ENCODE data around the gene B3GALT4.
"Not testable (repeated sequence)": the region's sequence is repeated elsewhere in the genome, so short reads cannot be mapped to it uniquely, and the experiment has no call there.

Gene B3GALT4

DNA sequence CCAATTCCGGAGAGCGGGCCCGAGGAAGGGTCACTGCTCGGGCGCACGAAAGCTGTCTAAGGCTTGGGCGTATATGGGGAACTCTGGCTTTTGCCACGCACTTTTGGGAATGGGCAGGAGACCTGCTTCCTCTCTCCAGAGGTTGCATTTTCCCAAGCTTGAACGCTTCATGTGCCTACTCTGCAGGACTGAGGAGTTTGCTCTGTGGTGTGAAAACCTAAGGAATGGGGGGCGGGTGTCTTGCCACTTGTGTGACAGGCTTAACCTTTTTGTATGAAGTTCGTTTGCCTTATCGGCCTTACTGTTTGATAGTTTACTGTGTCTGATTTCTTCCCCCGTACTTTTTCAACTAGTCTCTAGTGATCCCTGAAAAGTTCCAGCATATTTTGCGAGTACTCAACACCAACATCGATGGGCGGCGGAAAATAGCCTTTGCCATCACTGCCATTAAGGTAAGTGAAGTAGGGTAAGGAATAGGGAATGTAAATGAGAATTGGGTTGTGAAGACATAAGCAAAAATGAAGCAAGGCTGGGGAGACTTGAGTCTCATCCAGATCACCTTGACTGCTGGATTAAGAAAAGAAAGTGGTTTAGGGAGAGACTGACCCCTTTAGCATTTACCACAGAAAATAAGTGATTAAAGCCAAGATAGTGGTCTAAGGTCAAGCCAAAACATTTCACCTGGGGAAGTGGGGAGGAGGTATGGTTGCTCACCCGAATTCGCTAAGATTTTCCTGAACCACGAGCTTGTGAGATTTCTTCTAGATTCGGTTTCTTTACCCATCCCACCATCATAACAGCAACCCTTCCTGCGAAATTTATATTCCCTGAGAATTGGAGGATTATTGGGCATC is 4.4 kb upstream of the B3GALT4 start:
- peak; percentile 52 for DNase-seq

DNA sequence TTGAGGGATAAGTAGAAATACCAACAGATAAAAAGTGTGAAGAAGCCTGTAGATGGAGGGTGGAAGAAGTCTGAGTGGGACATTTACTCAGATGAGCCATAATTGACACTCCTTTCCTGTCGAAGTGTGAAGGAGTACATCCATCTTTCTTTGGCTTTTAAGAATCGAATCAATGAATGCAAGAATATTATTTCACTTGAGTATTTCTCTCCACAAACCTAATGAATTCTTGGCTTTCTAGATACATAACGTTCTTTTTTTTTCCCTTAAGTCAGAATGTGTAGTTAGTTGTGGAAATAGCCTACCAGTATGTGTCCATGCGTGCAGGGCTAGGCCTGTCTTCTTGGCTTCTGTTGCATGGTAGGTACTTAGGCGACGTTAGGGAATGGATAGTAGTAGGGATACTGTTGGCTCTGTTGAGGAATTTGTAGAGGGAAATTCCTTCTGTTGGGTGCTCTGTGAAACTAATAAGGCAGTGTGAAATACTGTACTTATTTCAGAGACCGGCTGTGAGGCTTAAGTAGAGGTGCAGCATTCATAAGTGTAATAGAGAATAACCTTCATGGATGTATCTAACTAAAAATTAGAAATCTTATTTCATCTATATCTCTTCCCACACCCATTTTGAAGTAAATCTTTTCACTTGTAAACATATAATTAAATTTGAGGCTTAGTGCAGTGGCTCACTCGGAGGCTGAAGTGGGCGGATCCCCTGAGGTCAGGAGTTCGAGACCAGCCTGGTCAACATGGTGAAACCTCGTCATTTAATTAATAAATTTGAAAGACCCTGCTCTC is 3.6 kb upstream of the B3GALT4 start:
- DNase-seq, result peak; percentile 18

DNA sequence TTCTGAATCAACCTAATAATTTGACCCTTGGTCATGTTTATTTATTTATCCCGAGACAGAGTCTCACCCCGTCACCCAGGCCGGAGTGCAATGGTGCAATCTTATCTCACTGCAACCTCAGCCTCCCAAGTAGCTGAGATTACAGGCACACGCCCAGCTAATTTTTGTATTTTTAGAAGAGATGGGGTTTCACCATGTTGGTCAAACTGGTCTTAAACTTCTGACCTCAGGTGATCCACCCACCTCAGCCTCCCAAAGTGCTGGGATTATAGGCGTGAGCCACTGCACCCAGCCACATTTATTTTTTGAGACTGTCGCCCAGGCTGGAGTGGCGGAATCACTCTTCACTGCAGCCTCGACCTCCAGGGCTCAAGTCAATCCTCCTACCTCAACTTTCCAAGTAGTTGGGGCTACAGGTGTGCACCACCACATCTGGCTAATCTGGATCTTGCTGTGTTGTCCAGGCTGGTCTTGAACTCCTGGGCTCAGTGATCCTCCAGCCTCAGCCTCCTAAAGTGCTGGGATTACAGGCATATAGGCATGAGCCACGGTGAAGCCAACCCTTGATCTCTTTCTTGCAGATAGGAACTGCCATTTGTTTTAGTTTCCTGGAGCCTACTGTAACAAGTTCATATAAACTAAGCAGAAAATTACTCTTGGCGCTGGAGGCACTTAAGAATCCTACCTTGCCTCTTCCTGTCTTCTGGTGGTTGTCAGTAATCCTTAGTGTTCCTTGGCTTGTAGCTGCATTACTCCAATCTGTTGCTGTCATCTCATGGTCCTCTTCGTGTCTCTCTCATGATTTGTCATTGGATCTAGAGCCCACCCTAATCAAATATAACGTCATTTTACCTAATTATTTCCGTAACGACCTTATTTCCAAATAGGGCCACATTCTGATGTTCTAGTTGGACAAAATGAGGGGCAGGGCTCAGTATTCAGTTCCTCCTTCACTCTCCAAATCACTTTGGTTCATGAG is 2.7 kb upstream of the B3GALT4 start:
- DNase-seq, result peak; percentile 21

- DNase-seq, result not testable (repeated sequence)
These were observed 935 bp upstream of the B3GALT4 start for GRCh38 chr6:33275795-33276580.

DNA sequence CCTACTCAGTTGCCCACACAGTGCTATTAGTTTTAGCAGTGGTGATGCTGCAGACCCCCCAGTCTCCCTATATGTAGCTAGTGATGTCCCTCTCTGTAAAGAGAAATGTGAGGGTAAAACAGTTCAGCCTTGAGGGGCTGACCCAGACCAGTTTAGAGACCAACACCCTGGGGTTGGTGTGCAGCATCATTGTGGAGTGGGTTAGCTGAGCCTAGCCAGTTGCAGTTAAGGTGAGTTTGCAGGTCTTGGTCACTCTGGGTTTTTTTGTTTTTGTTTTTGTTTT is 401 bp upstream of the B3GALT4 start:
- DNase-seq, result peak; percentile 38

DNA sequence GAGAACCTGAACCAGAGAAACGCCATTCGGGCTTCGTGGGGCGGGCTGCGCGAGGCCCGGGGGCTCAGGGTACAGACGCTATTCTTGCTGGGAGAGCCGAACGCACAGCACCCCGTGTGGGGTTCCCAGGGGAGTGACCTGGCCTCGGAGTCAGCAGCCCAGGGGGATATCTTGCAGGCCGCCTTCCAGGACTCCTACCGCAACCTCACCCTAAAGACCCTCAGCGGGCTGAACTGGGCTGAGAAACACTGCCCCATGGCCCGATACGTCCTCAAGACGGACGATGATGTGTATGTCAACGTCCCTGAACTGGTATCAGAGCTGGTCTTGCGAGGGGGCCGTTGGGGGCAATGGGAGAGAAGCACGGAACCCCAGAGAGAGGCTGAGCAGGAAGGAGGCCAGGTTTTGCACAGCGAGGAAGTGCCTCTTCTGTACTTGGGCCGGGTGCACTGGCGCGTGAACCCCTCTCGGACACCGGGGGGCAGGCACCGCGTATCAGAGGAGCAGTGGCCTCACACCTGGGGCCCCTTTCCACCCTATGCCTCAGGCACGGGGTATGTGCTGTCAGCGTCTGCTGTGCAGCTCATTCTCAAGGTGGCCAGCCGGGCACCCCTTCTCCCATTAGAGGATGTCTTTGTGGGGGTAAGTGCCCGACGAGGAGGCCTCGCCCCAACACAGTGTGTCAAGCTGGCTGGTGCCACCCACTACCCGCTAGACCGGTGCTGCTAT is 904 bp downstream of the B3GALT4 start:
- DNase-seq, result peak; percentile 45

- DNase-seq, result no peak
These were observed 1.4 kb downstream of the B3GALT4 start for GRCh38 chr6:33278392-33278741.

- no peak for DNase-seq
These were observed 1.9 kb downstream of the B3GALT4 start for GRCh38 chr6:33278810-33279209.

DNA sequence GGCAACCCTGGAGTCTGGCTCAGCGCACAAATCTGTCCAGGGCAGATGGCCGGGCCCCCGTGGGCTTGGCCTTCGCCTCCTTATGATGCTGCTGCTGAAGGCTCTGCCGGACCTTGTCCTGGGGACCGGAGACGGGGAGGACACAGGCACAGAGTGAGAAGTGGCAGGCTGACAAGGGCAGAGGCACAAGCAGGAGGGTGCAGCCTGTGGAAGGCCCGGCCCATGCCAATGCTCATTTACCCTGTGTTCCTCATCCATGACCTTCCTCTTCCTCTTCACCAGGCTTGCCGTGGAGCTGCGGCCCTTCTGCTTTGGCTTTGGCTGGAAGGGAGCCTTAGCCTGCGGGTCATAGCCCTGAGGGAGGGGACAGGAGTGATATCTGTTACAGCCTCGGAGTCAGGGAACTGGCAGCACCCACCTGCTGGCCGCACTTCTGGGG is 2.4 kb downstream of the B3GALT4 start:
- DNase-seq, result no peak

DNA sequence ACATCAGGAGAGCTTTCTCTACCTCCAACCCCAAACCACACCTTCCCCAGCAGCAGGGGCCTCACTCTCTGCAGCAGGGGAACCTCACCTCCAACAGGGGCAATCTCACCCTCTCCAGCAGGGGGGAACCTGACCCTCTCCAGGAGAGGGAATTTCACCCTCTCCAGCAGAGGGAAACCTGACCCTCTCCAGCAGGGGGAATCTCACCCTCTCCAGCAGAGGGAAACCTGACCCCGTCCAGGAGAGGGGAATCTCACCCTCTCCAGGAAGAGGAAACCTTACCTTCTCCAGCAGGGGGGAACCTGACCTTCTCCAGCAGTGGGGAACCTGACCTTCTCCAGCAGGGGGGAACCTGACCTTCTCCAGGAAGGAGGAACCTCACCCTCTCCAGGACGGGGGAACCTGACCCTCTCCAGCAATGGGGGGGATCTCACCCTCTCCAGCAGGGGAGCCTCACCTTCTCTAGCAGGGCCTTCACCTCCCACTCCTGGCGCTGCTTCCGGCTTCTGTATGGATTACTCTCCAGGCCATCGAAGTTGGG is 3.1 kb downstream of the B3GALT4 start:
- DNase-seq, result peak; percentile 67

GRCh38 chr6:33280539-33280938 is 3.6 kb downstream of the B3GALT4 start:
- DNase-seq, result no peak

DNA sequence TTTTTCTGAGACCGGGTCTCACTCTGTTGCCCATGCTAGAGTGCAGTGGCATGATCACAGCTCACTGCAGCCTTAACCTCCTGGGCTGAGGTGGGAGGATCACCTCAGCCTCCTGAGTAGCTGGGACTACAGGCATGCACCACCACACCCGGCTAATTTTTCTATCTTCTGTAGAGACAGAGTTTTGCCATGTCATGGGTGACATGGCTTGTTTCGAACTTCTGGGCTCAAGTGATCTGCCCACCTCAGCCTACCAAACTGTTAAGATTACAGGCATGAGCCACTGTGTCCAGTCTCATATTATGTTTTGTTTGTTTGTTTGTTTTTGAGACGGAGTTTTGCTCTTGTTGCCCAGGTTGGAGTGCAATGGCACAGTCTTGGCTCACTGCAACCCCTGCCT is 8.3 kb downstream of the B3GALT4 start:
- DNase-seq, result peak; percentile 24

DNA sequence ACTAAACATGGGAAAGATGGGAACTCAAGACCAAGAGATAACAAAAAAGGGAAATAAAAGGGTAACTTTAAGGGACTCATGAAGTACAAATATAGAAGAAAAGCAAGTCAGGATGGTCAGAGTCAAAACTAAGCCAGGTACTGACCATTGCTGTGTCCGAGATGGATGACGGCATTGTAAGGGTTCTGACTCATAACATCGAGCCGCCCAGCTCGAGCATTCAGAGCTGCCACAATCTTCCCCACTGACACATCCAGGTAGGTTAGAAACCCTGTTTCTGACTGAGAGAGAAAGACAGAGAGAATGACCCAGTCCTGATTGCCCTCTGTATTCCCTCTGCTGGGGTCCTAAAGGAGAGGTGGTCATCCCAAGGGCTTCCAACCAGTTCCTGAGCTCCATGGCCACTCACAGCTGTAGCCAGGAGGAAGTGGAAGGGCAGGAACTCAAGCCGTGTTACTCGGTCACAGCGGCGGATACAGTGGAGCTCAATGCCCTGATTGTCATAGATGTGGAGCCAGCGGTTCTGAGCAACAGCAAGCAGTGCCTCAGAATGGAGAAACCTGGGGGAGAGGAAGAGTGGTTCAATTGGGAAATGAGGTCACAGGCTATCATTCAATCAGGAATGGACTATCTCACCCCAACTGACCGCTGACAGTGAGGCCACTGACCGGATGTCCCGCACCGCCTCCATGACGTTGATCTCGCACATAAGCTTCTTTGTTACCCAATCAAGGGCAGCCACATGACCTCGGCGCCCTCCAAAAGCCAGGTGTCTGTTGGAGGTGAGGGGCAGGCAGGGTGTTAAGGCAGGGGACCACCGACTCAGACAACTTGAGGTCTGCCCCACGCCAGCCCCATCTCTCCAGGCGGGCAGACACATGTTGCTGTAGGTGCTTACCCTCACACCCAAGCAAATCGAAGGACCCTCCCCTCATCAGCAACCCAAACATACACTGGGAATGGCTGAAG is 10.3 kb downstream of the B3GALT4 start:
- DNase-seq, result no peak

- peak; percentile 18 for DNase-seq
These were observed 11.4 kb downstream of the B3GALT4 start for GRCh38 chr6:33288141-33288920.

- peak; percentile 97 for DNase-seq
These were observed 12.2 kb downstream of the B3GALT4 start, which contains the start of the genes PFDN6 and WDR46 for GRCh38 chr6:33288921-33289783. Gene PFDN6, plus strand, starts transcription at chr6:33289601. Its CDS starts 256 bp downstream, at chr6:33289857. Gene WDR46, minus strand, starts transcription at chr6:33289239. Its CDS starts 69 bp downstream, at chr6:33289170.

DNA sequence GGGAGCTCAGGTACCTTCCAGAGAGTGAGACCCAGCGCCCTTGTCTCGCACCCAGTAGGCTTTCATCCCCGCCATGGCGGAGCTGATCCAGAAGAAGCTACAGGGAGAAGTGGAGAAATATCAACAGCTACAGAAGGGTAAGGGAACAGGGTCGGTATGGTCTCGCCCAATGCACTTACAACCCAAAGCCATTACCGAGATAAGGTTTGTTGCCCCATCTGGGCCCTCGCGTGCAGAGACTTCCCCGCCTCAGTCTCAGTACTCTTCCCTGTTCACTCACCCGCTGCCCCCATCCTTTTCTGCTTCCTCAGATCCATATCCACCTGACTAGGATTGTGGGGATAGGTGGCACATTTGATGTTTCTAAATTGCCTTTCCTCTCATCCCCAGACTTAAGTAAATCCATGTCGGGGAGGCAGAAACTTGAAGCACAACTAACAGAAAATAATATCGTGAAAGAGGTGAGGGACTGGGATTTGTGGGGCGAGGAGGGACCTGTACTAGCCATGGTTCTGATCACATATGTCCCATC is 12.9 kb downstream of the B3GALT4 start:
- peak; percentile 68 for DNase-seq

DNA sequence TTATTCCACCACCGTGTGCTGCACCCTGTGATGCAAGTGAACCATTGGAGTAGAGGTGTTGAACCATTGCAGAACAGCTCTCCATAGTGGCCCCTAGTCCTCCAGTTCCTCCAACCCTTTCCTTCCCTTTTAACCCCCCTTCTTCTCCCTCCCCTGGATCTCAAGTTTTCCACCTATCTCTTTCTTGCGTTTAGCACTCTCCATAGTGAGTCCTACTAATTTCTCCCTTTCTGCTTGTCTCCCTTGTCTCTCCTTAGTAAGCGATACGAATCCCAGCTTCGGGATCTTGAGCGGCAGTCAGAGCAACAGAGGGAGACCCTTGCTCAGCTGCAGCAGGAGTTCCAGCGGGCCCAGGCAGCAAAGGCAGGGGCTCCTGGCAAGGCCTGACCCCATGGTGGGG is 13.5 kb downstream of the B3GALT4 start:
- DNase-seq, result no peak

Data from hematopoietic multipotent progenitor cell treated with erythropoietin and hydrocortisone succinate and interleukin-3 and kit ligand, for 6 days (in vitro differentiated cells).